ENCODE data around the gene PARL.
"Not testable (repeated sequence)": the region's sequence is repeated elsewhere in the genome, so short reads cannot be mapped to it uniquely, and the experiment has no call there.

DNA sequence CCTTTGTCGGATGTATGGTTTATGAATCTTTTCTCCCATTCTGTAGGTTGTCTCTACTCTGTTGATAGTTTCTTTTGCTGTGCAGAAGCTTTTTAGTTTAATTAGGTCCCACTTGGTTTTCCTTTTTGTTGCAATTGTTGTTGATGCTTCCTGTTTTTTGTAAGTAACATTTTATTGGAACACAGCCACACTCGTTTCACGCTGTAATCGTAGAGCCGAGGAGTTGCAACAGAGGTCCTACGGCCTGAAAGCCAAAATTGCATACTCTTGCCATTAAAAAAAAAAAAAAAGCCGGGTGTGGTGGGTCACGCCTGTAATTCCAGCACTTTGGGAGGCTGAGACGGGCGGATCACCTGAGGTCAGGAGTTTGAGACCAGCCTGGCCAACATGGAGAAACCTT is 100.2 kb downstream of the PARL start:
- TF ChIP-seq, protein P1, sequence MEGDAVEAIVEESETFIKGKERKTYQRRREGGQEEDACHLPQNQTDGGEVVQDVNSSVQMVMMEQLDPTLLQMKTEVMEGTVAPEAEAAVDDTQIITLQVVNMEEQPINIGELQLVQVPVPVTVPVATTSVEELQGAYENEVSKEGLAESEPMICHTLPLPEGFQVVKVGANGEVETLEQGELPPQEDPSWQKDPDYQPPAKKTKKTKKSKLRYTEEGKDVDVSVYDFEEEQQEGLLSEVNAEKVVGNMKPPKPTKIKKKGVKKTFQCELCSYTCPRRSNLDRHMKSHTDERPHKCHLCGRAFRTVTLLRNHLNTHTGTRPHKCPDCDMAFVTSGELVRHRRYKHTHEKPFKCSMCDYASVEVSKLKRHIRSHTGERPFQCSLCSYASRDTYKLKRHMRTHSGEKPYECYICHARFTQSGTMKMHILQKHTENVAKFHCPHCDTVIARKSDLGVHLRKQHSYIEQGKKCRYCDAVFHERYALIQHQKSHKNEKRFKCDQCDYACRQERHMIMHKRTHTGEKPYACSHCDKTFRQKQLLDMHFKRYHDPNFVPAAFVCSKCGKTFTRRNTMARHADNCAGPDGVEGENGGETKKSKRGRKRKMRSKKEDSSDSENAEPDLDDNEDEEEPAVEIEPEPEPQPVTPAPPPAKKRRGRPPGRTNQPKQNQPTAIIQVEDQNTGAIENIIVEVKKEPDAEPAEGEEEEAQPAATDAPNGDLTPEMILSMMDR (IDR thresholded peaks at IDR 0.05) = not testable (repeated sequence)
- not testable (repeated sequence) for TF ChIP-seq POLR2AphosphoS5 (IDR thresholded peaks at IDR 0.05; ENCODE audit: insufficient read depth in 1 of 2, low read depth in 1 of 2); POLR2A (IDR thresholded peaks at IDR 0.05)
